ENCODE measurements around the gene ABCA13. TPM values are rescaled to one million over a fixed set of nuclear protein-coding genes. Genes with fewer than 3 reads are reported as not detected.

Gene ABCA13
- total RNA-seq, 1 donor from 2014 or later, result not detected

DNA sequence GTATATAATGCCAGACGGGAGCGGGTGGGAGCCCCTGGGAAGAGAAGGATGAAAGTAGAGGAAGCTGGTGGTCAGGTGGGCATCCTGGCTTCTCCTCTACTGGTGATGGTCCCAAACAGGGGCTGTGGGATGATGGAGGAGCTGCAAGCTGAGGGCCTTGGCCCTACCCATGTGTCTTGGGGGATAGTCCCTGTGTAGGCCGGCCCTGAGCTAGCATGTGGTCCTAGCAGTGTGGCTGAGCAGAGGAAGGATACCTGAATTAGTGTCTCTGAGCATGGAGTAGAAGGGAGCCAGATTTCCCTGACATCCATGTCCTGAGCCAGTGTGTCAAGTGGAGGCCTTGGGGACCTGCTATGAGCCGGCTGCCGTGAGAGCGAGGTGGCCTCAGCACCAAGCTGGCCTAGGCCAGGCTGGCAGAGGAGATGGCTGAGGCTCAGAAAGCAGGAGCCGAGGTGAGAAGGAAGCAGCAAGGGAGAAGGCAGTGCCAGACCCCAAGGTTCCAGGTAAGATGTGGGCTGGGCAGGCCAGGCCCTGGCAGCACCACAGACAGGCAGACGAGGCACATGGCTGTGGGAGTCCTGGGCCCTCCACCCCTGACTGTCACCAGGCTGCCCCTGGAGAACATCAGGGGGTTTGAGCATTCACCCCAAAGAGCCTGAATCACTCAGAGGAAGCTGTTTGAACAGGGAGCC lies 150.2 kb downstream of the ABCA13 start:
- Histone ChIP-seq H3K4me2 (no peak overlapping the region), H3K4me3 (no peak overlapping the region), H4K20me1 (ENCODE audit: low read depth) (no peaks in the 10 kb centered on the region), H3K79me2 (ENCODE audit: low read depth) (no peaks in the 10 kb centered on the region), H3K9ac (no peak overlapping the region), H3K27ac (no peak overlapping the region), H3K9me3 (ENCODE audit: low read depth) (no peaks in the 10 kb centered on the region), H3K27me3 (no peaks in the 10 kb centered on the region), H2AFZ (replicated peaks) (no peak overlapping the region), H3K36me3 (no peaks in the 10 kb centered on the region), H3F3A (ENCODE audit: low read depth) (no peaks in the 10 kb centered on the region), H3K4me1 (no peaks in the 10 kb centered on the region)
- DNase-seq (ENCODE audit: low spot score), result no peak
- Mint-ChIP-seq H3K9me3 (peaks cover 9% of the 10 kb centered on the region), H3K4me3 (no peak overlapping the region), H3K4me1 (peaks cover 4% of the 10 kb centered on the region), H3K27me3 (ENCODE audit: insufficient read depth, low read depth) (peaks cover 6% of the 10 kb centered on the region), H3K27ac (no peak overlapping the region), H3K36me3 (no peaks in the 10 kb centered on the region)
- TF ChIP-seq EZH2phosphoT487 (IDR thresholded peaks at IDR 0.05) (no peak), EZH2 (IDR thresholded peaks at IDR 0.05) (no peak)
- TF ChIP-seq, protein P1, sequence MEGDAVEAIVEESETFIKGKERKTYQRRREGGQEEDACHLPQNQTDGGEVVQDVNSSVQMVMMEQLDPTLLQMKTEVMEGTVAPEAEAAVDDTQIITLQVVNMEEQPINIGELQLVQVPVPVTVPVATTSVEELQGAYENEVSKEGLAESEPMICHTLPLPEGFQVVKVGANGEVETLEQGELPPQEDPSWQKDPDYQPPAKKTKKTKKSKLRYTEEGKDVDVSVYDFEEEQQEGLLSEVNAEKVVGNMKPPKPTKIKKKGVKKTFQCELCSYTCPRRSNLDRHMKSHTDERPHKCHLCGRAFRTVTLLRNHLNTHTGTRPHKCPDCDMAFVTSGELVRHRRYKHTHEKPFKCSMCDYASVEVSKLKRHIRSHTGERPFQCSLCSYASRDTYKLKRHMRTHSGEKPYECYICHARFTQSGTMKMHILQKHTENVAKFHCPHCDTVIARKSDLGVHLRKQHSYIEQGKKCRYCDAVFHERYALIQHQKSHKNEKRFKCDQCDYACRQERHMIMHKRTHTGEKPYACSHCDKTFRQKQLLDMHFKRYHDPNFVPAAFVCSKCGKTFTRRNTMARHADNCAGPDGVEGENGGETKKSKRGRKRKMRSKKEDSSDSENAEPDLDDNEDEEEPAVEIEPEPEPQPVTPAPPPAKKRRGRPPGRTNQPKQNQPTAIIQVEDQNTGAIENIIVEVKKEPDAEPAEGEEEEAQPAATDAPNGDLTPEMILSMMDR (IDR thresholded peaks at IDR 0.05), result no peak

DNA sequence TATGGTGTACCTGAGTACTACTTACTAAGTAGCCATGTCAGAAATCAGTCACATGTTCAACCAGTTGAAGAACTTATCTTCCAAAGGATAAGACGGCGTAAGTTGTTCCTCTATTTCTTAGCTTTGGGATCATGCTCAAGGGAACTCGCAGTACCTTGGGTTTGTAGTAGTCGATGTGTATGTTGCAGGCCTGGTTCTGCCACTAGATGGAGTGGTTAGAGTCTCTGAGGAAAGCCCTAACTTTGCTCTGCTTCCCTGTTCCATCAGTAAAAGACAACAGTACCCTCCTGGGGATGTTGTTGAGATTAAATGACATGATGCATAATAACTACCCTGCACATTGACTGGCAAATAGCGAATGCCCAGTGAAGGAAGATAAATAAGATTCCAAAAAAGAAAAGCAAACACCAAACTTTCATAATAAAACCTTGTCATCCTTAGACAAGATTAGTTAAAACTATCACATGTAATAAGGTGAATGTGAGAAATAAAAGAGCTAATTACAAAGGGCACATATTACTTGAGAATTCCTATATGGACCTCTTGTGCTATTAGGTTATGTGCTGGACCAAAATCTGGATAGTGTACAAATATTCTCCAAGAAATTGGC lies 165.9 kb downstream of the ABCA13 start:
- Histone ChIP-seq H4K20me1 (ENCODE audit: low read depth) (no peaks in the 10 kb centered on the region), H3K27me3 (no peaks in the 10 kb centered on the region), H3K9me3 (ENCODE audit: low read depth) (no peaks in the 10 kb centered on the region), H3K36me3 (no peaks in the 10 kb centered on the region), H3K4me3 (no peak overlapping the region), H3K9ac (no peak overlapping the region), H3K4me1 (no peaks in the 10 kb centered on the region), H3K79me2 (ENCODE audit: low read depth) (no peaks in the 10 kb centered on the region), H3F3A (ENCODE audit: low read depth) (no peaks in the 10 kb centered on the region), H3K4me2 (no peak overlapping the region), H3K27ac (no peak overlapping the region), H2AFZ (replicated peaks) (peak overlapping the region; percentile 69)
- TF ChIP-seq EZH2phosphoT487 (IDR thresholded peaks at IDR 0.05), result no peak
- TF ChIP-seq EZH2 (IDR thresholded peaks at IDR 0.05), result no peak
- TF ChIP-seq, protein P1 (IDR thresholded peaks at IDR 0.05), result peak; percentile 71
- Mint-ChIP-seq H3K9me3 (no peaks in the 10 kb centered on the region), H3K4me1 (no peaks in the 10 kb centered on the region), H3K4me3 (no peak overlapping the region), H3K27ac (no peak overlapping the region), H3K36me3 (no peaks in the 10 kb centered on the region), H3K27me3 (ENCODE audit: insufficient read depth, low read depth) (no peaks in the 10 kb centered on the region)
- DNase-seq (ENCODE audit: low spot score), result peak; percentile 59

DNA sequence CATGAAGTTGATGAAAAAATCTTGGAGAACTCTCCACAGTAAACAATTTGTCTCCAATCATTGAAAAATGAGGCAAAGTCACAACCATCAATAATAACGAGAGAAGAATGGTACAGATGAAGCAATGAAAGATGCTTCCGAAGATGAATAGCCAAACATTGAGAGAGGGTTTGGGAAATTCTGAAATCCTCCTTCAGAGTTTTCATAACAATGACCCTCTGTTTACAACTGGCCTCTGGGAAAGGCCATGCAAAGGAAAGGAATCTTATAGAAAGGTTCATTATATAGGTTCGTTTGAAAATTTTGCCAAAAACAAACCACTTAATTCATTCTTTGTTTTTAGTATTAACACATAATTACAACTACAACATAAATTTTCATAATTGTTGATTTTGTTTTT lies 166.5 kb downstream of the ABCA13 start:
- Mint-ChIP-seq H3K36me3 (no peaks in the 10 kb centered on the region), H3K27me3 (ENCODE audit: insufficient read depth, low read depth) (no peaks in the 10 kb centered on the region), H3K4me3 (no peak overlapping the region), H3K4me1 (no peaks in the 10 kb centered on the region), H3K9me3 (no peaks in the 10 kb centered on the region), H3K27ac (no peak overlapping the region)
- Histone ChIP-seq H3K4me2 (no peak overlapping the region), H4K20me1 (ENCODE audit: low read depth) (no peaks in the 10 kb centered on the region), H2AFZ (replicated peaks) (no peak overlapping the region), H3K27ac (no peak overlapping the region), H3K4me1 (no peaks in the 10 kb centered on the region), H3K79me2 (ENCODE audit: low read depth) (no peaks in the 10 kb centered on the region), H3F3A (ENCODE audit: low read depth) (no peaks in the 10 kb centered on the region), H3K36me3 (no peaks in the 10 kb centered on the region), H3K27me3 (no peaks in the 10 kb centered on the region), H3K9me3 (ENCODE audit: low read depth) (no peaks in the 10 kb centered on the region), H3K4me3 (no peak overlapping the region), H3K9ac (no peak overlapping the region)
- no peak for DNase-seq (ENCODE audit: low spot score)
- TF ChIP-seq, protein P1 (IDR thresholded peaks at IDR 0.05), result no peak
- TF ChIP-seq EZH2 (IDR thresholded peaks at IDR 0.05) (no peak), EZH2phosphoT487 (IDR thresholded peaks at IDR 0.05) (no peak)

Measured in neural progenitor cell (in vitro differentiated cells).